Activated gamma-delta T cell treated with anti-CD3 and anti-CD28 coated beads, Interleukin-2, amount 50 U/mL, for 16 hours (primary cell): Measurements from ENCODE around the gene MTAP.

ENCODE experiments used
- DNase-seq: peaks from one replicate; pipeline ENCODE4 v3.0.0-alpha.2; 2020; ENCODE audit warnings: low read depth

Gene MTAP

GRCh38 chr9:21804791-21805190, 2.4 kb downstream of the MTAP start:
- no peak for DNase-seq

GRCh38 chr9:21806644-21807043, 4.2 kb downstream of the MTAP start:
- no peak for DNase-seq

GRCh38 chr9:21810388-21810787, 8.0 kb downstream of the MTAP start:
- DNase-seq: no peak

- no peak for DNase-seq
Observed at GRCh38 chr9:21810881-21811280, 8.4 kb downstream of the MTAP start.

- DNase-seq: no peak
Observed at GRCh38 chr9:21811914-21812313, 9.5 kb downstream of the MTAP start.

GRCh38 chr9:21812415-21812814, 10.0 kb downstream of the MTAP start:
- no peak for DNase-seq

- peak; percentile 37 for DNase-seq
Observed at GRCh38 chr9:21812946-21813568, 10.6 kb downstream of the MTAP start.

GRCh38 chr9:21813575-21814473, 11.4 kb downstream of the MTAP start:
- DNase-seq: peak; percentile 42

- DNase-seq: no peak
Observed at GRCh38 chr9:21815643-21816042, 13.2 kb downstream of the MTAP start.

- no peak for DNase-seq
Observed at GRCh38 chr9:21817176-21817575, 14.7 kb downstream of the MTAP start.

GRCh38 chr9:21825637-21826036, 23.2 kb downstream of the MTAP start:
- no peak for DNase-seq

GRCh38 chr9:21828853-21829410, 26.5 kb downstream of the MTAP start:
- DNase-seq: no peak

GRCh38 chr9:21830589-21830988, 28.2 kb downstream of the MTAP start:
- no peak for DNase-seq

- DNase-seq: no peak
Observed at GRCh38 chr9:21831841-21832509, 29.5 kb downstream of the MTAP start.

- DNase-seq: no peak
Observed at GRCh38 chr9:21833090-21833801, 30.8 kb downstream of the MTAP start.

GRCh38 chr9:21835121-21835520, 32.7 kb downstream of the MTAP start:
- no peak for DNase-seq

GRCh38 chr9:21836437-21837161, 34.2 kb downstream of the MTAP start:
- no peak for DNase-seq

GRCh38 chr9:21837501-21837900, 35.1 kb downstream of the MTAP start:
- DNase-seq: no peak

- no peak for DNase-seq
Observed at GRCh38 chr9:21840647-21841046, 38.2 kb downstream of the MTAP start.

GRCh38 chr9:21841133-21841532, 38.7 kb downstream of the MTAP start:
- DNase-seq: no peak

GRCh38 chr9:21848615-21849014, 46.2 kb downstream of the MTAP start:
- no peak for DNase-seq
